Ovary (tissue), 3 donors: ENCODE measurements around the gene SIL1.

Experiments used
- EP300 ChIP-seq: sonication (generic); formaldehyde crosslinking; IDR thresholded peaks from one replicate; pipeline ENCODE4 v1.6.1; 2017; ENCODE audit warnings: antibody characterized with exemption
- TF ChIP-seq, protein P1 (sequence below), 3 donors: fragments of 450-650 bp in 2 of 3; fragments of 200-600 bp in 1 of 3; IDR thresholded peaks; one replicate each; pipeline versions ENCODE4 v1.5.1 to v1.8.0; 2016 to 2022; ENCODE audit warnings: antibody characterized with exemption in 3 of 3, mild to moderate bottlenecking in 1 of 3
- donor health status: DM: no; HTN: no; CAD: no.

DNA sequence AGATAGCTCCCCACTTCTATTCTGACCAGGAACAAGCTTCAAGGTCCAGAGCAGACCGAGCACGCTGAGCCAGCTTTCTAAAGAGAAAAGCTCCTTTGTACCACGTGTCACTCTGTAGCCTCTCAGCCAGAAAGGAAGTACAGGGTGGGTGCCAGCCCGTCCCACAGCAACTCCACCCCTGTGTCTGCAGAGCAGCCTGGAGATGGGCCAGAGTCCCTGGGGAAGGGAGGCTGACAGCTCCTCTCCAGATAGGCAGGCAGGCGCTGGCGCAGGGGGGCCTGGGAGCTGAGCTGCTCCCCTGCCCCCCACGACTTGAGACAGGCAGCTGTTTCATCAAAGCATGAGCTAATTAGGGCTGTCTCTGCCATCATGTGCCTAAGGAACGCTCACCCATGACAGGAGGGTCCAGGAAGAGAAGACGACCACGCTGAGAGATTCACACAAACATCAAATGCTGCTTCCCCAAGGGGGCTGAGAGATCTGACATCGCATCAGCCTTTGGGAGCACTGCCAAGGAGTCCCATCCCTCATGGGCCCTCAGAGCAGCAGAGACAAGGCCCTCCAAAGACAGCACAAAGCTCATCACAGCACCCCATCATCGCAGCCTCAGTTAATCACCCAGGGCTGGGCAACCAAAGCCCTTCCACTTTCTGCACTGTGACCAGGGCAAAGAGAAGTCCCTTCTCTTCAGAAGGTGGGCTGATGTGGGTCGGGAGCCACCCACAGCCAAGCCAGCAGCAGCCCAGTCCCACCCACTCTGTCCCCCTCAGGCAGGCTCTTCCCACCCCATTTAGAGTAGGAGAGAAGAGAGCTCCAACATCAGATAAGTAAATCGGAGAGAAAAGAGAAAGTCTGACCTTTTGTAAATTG lies 244.5 kb downstream of the SIL1 start:
- TF ChIP-seq EP300 = no peak
- TF ChIP-seq, protein P1, sequence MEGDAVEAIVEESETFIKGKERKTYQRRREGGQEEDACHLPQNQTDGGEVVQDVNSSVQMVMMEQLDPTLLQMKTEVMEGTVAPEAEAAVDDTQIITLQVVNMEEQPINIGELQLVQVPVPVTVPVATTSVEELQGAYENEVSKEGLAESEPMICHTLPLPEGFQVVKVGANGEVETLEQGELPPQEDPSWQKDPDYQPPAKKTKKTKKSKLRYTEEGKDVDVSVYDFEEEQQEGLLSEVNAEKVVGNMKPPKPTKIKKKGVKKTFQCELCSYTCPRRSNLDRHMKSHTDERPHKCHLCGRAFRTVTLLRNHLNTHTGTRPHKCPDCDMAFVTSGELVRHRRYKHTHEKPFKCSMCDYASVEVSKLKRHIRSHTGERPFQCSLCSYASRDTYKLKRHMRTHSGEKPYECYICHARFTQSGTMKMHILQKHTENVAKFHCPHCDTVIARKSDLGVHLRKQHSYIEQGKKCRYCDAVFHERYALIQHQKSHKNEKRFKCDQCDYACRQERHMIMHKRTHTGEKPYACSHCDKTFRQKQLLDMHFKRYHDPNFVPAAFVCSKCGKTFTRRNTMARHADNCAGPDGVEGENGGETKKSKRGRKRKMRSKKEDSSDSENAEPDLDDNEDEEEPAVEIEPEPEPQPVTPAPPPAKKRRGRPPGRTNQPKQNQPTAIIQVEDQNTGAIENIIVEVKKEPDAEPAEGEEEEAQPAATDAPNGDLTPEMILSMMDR (IDR thresholded peaks at IDR 0.05) = no peak
